C4-2B (cell line): ENCODE measurements around the gene ENTPD1.
"Not testable (repeated sequence)": the region's sequence is repeated elsewhere in the genome, so short reads cannot be mapped to it uniquely, and the experiment has no call there.

Experiments used
- H3K27ac ChIP-seq: fragments of 450-650 bp; 2 replicates; pipeline ENCODE4 v1.5.1; 2017
- CTCF ChIP-seq: fragments of 450-650 bp; conservative IDR thresholded peaks from 2 replicates; pipeline ENCODE4 v1.5.1; 2017; ENCODE audit warnings: mild to moderate bottlenecking
- ZFX ChIP-seq: fragments of 450-650 bp; IDR thresholded peaks from 2 replicates; pipeline ENCODE4 v1.6.1; 2017

ENTPD1 gene

GRCh38 chr10:95865814-95866466 is 110.0 kb downstream of the ENTPD1 start:
- H3K27ac ChIP-seq, result no peak overlapping the region
- TF ChIP-seq ZFX, result no peak
- no peak for TF ChIP-seq CTCF

GRCh38 chr10:95866467-95866842 is 110.5 kb downstream of the ENTPD1 start:
- H3K27ac ChIP-seq, result no peak overlapping the region
- TF ChIP-seq CTCF, result no peak
- TF ChIP-seq ZFX, result no peak

- no peak for TF ChIP-seq CTCF
- TF ChIP-seq ZFX, result no peak
- H3K27ac ChIP-seq, result no peak overlapping the region
Measured at GRCh38 chr10:95867866-95868265, 111.9 kb downstream of the ENTPD1 start.

GRCh38 chr10:95872158-95872711 is 116.3 kb downstream of the ENTPD1 start:
- TF ChIP-seq ZFX, result no peak
- TF ChIP-seq CTCF, result no peak
- H3K27ac ChIP-seq, result no peak overlapping the region

- TF ChIP-seq ZFX, result no peak
- no peak for TF ChIP-seq CTCF
- no peak overlapping the region for H3K27ac ChIP-seq
Measured at GRCh38 chr10:95873139-95873538, 117.2 kb downstream of the ENTPD1 start.

GRCh38 chr10:95873651-95874050 is 117.7 kb downstream of the ENTPD1 start:
- no peak overlapping the region for H3K27ac ChIP-seq
- TF ChIP-seq CTCF, result no peak
- no peak for TF ChIP-seq ZFX

GRCh38 chr10:95874783-95875182 is 118.8 kb downstream of the ENTPD1 start:
- H3K27ac ChIP-seq, result not testable (repeated sequence)

- TF ChIP-seq ZFX, result no peak
- TF ChIP-seq CTCF, result no peak
- no peak overlapping the region for H3K27ac ChIP-seq
Measured at GRCh38 chr10:95876756-95877155, 120.8 kb downstream of the ENTPD1 start.
